Right lobe of liver (tissue), 4 donors: Measurements from ENCODE around the gene ACIN1.

Source experiments
- CTCF ChIP-seq, 4 donors: fragments of 200-600 bp in 3 of 4; fragments of 450-650 bp in 1 of 4; IDR thresholded peaks; one replicate each; pipeline versions ENCODE4 v1.5.1 to v1.8.0; 2016 to 2022; ENCODE audit warnings: antibody characterized with exemption in 4 of 4, mild to moderate bottlenecking in 2 of 4
- POLR2A ChIP-seq: fragments of 450-650 bp; IDR thresholded peaks from one replicate; pipeline ENCODE4 v1.6.1; 2017; ENCODE audit warnings: antibody characterized with exemption, mild to moderate bottlenecking
- donor health status: DM: no; HTN: no; CAD: no.
- donor health status: DM: no; HTN: no; CAD: no.
- donor health status: DM: no; HTN: yes; CAD: no.

- no peak for TF ChIP-seq CTCF (IDR thresholded peaks at IDR 0.05)
- TF ChIP-seq POLR2A, result no peak
Measured at GRCh38 chr14:23044840-23045239, 50.1 kb downstream of the ACIN1 start.
